Bronchial epithelial cell (primary cell): ENCODE data around the gene HCLS1. TPM values are rescaled to one million over a fixed set of nuclear protein-coding genes. Genes with fewer than 3 reads are reported as not detected.

Experiments used
- DNase-seq: peaks from one replicate; pipeline ENCODE4 v3.0.0-alpha.2; 2010; ENCODE audit warnings: low read depth
- FAIRE-seq: peaks from 2 replicates; lab custom pipeline; 2011; peaks lifted over from hg19 to GRCh38; lab: Jason Lieb, UNC
- H3K27me3 ChIP-seq: 2 replicates; pipeline ENCODE4 v1.5.1; 2011; ENCODE audit warnings: low read length; ENCODE audit not compliant: control insufficient read depth, insufficient read depth
- H3K36me3 ChIP-seq: 2 replicates; pipeline ENCODE4 v1.5.1; 2011; ENCODE audit warnings: low read length; ENCODE audit not compliant: control insufficient read depth, insufficient read depth
- H3K4me3 ChIP-seq: 2 replicates; pipeline ENCODE4 v1.5.1; 2011; ENCODE audit warnings: mild to moderate bottlenecking, low read depth, low read length, control low read depth
- CTCF ChIP-seq: IDR thresholded peaks from 2 replicates; pipeline ENCODE4 v1.5.1; 2011; ENCODE audit warnings: mild to moderate bottlenecking, moderate library complexity, low read length, control low read depth, inconsistent platforms; ENCODE audit not compliant: insufficient read depth, severe bottlenecking
- total RNA-seq: library from RNA; depleted of rRNA; stranded (reverse); fragments of >200 nt; gene quantifications from 2 replicates; pipeline ENCODE4 v1.2.1, GENCODE V29; 2014

The HCLS1 gene
- total RNA-seq, 1 donor from 2014 or later = 6.3 TPM

GRCh38 chr3:121662742-121663141 is 2.0 kb upstream of the HCLS1 start:
- no peak overlapping the region for H3K4me3 ChIP-seq
- peaks cover 19% of the 10 kb centered on the region for H3K36me3 ChIP-seq
- FAIRE-seq = no peak

GRCh38 chr3:121661376-121661775 is 673 bp upstream of the HCLS1 start:
- Histone ChIP-seq H3K36me3 (peaks cover 12% of the 10 kb centered on the region), H3K27me3 (no peaks in the 10 kb centered on the region), H3K4me3 (no peak overlapping the region)
- TF ChIP-seq CTCF = no peak
- DNase-seq (peak; percentile 85), FAIRE-seq (peak; percentile 80)

More at GRCh38 chr3:121662742-121663141, 2.0 kb upstream of the HCLS1 start:
- no peak for TF ChIP-seq CTCF
- no peaks in the 10 kb centered on the region for H3K27me3 ChIP-seq
- no peak for DNase-seq

- DNase-seq (no peak), FAIRE-seq (no peak)
- no peak for TF ChIP-seq CTCF
- Histone ChIP-seq H3K27me3 (no peaks in the 10 kb centered on the region), H3K4me3 (no peak overlapping the region), H3K36me3 (peaks cover 2% of the 10 kb centered on the region)
Observed at GRCh38 chr3:121659586-121659985, 1.1 kb downstream of the HCLS1 start.

GRCh38 chr3:121658716-121659435 is 1.8 kb downstream of the HCLS1 start:
- H3K36me3 ChIP-seq = no peaks in the 10 kb centered on the region
- DNase-seq (no peak), FAIRE-seq (no peak)
- H3K4me3 ChIP-seq = no peak overlapping the region
- no peaks in the 10 kb centered on the region for H3K27me3 ChIP-seq
- TF ChIP-seq CTCF = no peak

GRCh38 chr3:121654493-121655385 is 6.0 kb downstream of the HCLS1 start:
- no peaks in the 10 kb centered on the region for H3K36me3 ChIP-seq
- no peak overlapping the region for H3K4me3 ChIP-seq
- H3K27me3 ChIP-seq = no peaks in the 10 kb centered on the region
- TF ChIP-seq CTCF = no peak
- FAIRE-seq = no peak
- no peak for DNase-seq
